ENCODE results near the gene PHF14.
"Not testable (repeated sequence)": the region's sequence is repeated elsewhere in the genome, so short reads cannot be mapped to it uniquely, and the experiment has no call there.

PHF14 gene, protein sequence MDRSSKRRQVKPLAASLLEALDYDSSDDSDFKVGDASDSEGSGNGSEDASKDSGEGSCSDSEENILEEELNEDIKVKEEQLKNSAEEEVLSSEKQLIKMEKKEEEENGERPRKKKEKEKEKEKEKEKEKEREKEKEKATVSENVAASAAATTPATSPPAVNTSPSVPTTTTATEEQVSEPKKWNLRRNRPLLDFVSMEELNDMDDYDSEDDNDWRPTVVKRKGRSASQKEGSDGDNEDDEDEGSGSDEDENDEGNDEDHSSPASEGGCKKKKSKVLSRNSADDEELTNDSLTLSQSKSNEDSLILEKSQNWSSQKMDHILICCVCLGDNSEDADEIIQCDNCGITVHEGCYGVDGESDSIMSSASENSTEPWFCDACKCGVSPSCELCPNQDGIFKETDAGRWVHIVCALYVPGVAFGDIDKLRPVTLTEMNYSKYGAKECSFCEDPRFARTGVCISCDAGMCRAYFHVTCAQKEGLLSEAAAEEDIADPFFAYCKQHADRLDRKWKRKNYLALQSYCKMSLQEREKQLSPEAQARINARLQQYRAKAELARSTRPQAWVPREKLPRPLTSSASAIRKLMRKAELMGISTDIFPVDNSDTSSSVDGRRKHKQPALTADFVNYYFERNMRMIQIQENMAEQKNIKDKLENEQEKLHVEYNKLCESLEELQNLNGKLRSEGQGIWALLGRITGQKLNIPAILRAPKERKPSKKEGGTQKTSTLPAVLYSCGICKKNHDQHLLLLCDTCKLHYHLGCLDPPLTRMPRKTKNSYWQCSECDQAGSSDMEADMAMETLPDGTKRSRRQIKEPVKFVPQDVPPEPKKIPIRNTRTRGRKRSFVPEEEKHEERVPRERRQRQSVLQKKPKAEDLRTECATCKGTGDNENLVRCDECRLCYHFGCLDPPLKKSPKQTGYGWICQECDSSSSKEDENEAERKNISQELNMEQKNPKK

GRCh38 chr7:10973061-10973941 lies at the start of gene PHF14:
Gene PHF14 (plus strand): TSS chr7:10973872. CDS start chr7:10974324, 452 bp downstream.
- in situ Hi-C loops (cut with HindIII; ENCODE audit: low sequenced_read_pairs) = no loop called here

GRCh38 chr7:10924370-10924769 lies 49.3 kb upstream of the PHF14 start:
- in situ Hi-C loops (cut with HindIII; ENCODE audit: low sequenced_read_pairs) = no loop called here

DNA sequence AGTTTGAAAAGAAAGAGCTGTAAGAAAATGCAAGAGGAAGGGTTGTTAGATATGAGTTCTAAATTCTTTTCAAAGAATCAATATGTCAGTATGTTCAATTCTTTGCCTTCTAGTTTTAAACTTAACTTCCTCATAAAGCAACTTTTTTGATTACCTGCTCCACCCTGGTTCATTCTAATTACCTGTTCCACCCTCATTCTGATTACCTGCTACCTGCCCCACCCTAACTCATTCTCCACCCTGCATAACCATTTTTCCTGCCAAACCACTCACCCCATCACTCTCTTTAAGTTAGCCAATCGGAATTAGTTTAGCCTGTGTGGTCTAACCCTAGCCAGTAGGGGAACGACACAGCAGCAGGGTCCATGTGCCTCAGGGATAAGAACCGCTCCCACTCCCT lies 45.5 kb upstream of the PHF14 start:
- in situ Hi-C loops (cut with HindIII; ENCODE audit: low sequenced_read_pairs) = not testable (repeated sequence)

DNA sequence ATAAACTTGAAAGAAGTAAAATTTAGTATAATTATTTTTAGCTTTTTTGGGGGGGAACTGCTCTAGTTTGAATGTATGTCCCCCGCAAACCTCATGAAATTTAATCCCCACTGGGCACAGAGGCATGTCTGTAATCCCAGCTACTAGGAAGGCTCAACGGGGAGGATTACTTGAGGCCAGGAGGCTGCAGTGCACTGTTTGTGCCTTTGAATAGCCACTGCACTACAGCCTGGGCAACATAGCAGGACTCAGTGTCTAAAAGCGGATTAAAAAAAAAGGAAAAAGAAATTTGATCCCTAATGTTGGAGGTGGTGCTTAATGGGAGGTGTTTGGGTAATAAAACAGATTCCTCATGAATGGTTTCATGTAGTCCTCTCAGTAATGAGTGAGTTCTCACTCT lies 43.1 kb upstream of the PHF14 start:
- in situ Hi-C loops (cut with HindIII; ENCODE audit: low sequenced_read_pairs) = no loop called here

GRCh38 chr7:10931161-10931560 lies 42.5 kb upstream of the PHF14 start:
- in situ Hi-C loops (cut with HindIII; ENCODE audit: low sequenced_read_pairs) = no loop called here

DNA sequence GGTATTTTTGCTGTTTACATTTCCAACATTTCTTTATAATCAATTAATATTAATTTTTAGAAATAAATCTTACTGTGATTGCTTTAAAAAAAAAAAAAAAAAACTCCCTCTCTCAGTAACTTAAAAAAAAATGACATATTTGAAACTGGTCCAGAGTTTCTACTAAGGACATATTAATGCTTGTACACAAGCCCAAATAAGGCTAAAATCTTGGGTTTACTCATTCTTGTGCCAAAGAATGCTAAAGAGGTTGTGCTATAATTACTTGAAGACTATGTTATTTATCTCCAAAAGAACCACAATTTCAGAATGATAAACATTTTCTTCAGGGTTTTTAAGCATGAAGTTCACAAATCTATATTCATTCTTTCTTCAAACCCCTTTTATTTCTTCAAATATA lies 39.4 kb upstream of the PHF14 start:
- in situ Hi-C loops (cut with HindIII; ENCODE audit: low sequenced_read_pairs) = no loop called here

DNA sequence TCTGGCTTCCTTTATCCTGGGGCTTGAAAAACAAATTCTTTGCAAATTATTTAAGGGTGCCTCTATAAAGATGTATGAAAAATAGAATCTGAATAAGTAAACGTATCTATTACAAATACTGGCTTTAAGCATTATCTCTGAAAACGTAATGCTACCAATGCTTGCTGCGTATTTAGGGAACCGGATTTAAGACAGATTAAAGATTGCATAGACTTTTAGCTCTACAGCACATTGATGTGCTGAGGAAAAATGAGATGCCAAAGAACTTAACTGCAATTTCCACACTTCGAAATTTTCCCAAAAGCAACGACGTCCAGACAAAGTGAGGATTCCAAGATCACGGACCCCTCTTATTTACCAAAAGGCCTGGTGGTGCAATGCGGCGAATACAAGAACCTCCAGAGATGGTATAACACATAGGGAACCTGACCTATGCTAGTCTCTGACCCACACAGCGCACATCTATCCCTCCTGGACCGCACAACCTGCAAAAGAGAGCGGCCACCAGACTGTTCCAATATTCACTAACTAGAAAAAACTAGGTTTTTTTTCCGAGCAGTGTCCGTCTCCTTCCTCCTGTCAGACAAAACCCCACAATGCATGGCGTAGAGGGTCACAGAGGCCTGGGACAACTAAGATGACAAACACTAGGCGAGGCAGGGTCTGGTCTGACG lies 34.3 kb upstream of the PHF14 start:
- in situ Hi-C loops (cut with HindIII; ENCODE audit: low sequenced_read_pairs) = no loop called here

GRCh38 chr7:10939911-10940703 lies 33.6 kb upstream of the PHF14 start:
- in situ Hi-C loops (cut with HindIII; ENCODE audit: low sequenced_read_pairs) = no loop called here

DNA sequence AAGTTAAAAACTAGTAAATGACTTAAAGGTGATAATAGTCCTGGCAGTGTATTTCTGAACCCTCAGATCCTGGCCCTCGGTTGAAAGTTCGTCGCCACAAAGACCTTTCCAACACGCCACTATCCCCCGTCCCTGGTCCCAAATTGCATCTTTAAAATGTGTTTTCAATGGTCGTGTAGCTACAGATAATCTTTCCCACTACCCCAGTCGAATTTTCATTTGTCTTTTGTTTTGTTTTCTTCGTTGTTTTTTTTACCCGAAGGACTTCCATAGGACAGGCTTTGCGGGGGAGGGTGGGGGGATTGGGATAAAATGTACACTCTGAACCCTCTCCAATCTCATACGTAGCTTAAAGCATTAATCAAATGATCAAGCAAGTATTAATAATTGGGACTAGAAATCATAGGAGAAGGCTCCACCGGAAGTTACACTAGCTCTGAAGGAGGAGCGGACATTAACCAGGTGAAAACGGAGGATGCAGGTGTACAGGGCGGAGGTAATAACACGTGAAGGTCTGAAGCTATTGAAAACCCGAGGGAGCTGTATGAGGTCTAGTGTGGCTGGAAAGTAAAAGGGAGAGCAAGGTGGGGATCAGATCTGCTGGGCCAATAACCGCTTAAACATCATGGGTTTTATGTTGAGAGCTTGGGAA lies 32.8 kb upstream of the PHF14 start:
- in situ Hi-C loops (cut with HindIII; ENCODE audit: low sequenced_read_pairs) = no loop called here

- in situ Hi-C loops (cut with HindIII; ENCODE audit: low sequenced_read_pairs) = no loop called here
These were observed 23.2 kb upstream of the PHF14 start for GRCh38 chr7:10950494-10950893.

DNA sequence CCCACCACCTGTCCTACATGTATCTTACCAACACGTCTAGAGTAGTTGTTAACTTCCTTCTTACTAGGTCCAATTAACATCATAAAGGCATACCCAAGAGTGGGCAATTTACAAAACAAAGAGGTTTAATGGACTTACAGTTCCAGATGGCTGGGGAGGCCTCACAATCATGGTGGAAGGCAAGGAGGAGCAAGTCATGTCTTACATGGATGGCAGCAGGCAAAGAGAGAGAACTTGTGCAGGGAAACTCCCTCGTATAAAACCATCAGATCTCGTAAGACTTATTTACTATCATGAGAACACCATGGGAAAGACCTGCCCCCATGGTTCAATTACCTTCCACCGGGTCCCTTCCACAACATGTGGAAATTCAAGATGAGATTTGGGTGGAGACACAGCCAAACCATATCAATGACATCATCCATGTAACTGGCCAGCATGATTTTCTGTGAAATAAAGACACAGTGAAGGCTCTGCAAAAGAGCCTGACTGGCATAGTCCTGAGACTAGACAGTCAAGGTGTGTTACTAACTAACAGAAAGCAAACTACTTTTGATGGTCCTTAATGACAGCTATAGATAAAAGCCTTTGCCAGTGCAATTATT lies 22.6 kb upstream of the PHF14 start:
- in situ Hi-C loops (cut with HindIII; ENCODE audit: low sequenced_read_pairs) = not testable (repeated sequence)

DNA sequence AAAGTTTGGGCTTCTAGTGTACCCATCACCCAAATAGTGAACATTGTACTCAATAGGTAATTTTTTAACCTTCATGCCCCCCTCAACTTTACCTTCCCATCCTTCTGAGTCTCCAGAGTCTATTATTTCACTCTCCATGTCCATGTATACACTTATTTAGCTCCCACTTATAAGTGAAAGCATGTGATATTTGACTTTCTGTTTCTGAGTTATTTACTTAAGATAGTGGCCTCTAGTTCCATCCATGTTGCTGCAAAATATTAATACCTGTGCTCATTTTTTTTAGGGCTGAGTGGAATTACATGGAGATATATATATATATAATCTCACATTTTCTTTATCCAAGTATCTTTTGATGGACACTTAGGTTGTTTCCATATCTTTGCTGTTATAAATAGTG lies 21.1 kb upstream of the PHF14 start:
- in situ Hi-C loops (cut with HindIII; ENCODE audit: low sequenced_read_pairs) = no loop called here

GRCh38 chr7:10953078-10953750 lies 20.5 kb upstream of the PHF14 start:
- in situ Hi-C loops (cut with HindIII; ENCODE audit: low sequenced_read_pairs) = not testable (repeated sequence)

DNA sequence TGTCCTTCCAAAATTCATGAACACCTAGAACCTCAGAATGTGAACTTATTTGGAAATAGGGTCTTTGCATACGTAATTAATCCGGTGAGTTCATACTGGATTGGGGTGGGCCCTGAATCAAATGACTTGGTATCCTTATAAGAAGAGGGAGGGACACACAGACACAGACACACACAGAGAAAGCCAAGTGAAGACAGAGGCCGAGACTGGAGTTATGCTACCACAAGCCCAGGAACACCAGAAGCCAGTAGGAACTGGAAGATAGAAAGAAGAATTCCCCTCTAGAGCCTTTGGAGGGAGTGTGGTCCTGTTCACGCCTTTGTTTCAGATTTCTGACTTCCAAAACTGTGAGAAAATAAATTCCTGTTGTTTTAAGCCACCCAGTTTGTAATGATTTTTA lies 17.1 kb upstream of the PHF14 start:
- in situ Hi-C loops (cut with HindIII; ENCODE audit: low sequenced_read_pairs) = no loop called here

DNA sequence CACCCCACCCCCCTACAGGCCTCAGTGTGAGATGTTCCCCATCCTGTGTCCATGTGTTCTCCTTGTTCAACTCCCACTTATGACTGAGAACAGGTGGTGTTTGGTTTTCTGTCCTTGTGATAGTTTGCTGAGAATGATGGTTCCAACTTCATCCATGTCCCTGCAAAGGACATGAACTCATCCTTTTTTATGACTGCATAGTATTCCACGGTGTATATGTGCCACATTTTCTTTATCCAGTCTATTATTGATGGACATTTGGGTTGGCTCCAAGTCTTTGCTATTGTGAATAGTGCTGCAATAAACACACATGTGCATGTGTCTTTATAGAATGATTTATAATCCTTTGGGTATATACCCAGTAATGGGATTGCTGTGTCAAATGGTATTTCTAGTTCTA lies 13.4 kb upstream of the PHF14 start:
- in situ Hi-C loops (cut with HindIII; ENCODE audit: low sequenced_read_pairs) = not testable (repeated sequence)

- in situ Hi-C loops (cut with HindIII; ENCODE audit: low sequenced_read_pairs) = not testable (repeated sequence)
These were observed 8.7 kb upstream of the PHF14 start for GRCh38 chr7:10965016-10965415.

- in situ Hi-C loops (cut with HindIII; ENCODE audit: low sequenced_read_pairs) = no loop called here
These were observed 1.5 kb upstream of the PHF14 start for GRCh38 chr7:10972174-10972573.

All from endothelial cell of hepatic sinusoid (primary cell).